ENCODE data around the gene FUT7.
"Not testable (repeated sequence)": the region's sequence is repeated elsewhere in the genome, so short reads cannot be mapped to it uniquely, and the experiment has no call there.

Gene FUT7

DNA sequence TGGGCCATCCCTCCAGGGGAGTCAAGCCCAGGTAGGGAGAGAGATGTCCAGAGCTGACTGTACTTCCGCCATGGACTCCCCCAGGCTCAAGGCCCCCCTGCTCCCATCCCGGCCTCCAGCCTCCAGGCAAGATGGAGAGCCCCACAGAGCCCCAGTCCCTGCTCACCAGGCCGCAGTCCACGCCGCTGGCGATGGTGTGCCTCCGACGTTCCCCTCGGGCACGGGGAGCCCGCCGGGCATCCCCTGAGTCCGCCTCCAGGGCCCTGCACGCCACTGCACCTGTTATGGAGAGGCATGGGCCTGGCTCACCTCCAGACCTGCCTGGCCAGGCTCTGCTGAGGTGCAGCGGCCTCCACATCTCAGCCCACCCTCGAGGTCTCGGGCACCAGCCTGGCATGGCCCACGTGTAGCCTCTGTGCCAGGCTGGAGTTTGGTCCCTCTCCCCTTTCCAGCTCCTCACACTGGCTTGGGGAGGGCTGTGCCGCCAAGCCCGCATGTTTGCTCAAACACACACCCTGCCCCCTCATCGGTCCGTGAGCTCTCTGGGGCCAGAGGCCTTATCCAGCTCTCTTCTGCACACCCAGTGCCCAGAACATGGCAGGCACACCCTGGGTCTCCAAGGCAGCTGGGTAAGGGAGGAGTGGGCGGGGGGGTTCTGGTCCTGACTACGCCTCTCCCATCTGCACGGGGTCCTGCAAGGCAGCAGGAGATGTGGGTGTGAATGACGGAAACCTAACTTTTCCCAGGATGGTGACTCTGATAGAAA lies 34.4 kb upstream of the FUT7 start:
- DNase-seq = no peak

DNA sequence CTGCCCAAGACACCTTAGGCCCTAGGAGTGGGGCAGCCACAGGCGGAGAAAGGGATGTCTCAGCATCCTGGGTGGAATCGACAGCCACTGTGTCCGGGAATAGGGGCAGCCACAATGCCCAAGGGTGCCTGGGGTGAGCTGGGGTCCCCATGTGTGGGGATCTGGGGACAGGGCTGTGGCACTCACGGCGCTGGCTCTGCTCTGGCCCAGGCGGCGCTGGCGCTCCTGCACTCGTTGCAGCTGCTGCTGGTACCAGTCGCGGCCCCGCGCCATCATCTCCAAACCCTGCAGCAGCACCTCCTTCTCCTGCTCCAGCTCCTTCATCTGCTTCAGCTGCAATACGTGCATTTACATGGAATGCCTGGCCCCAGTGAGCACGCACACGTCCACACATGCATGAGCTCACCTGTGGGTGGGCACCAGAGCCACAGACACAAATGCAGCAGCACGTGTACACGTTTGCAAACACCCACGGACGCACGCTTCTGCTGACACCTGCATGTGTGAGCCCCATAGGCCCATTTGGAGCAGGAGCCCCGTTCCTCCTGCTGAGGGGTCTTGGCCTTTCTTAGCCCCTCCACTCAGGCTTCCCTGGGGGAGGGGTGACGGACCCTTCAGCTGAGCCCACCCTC lies 33.6 kb upstream of the FUT7 start:
- no peak for DNase-seq

GRCh38 chr9:137064880-137065164 lies 32.9 kb upstream of the FUT7 start:
- no peak for DNase-seq

GRCh38 chr9:137064027-137064879 lies 32.4 kb upstream of the FUT7 start:
- peak; percentile 66 for DNase-seq

DNA sequence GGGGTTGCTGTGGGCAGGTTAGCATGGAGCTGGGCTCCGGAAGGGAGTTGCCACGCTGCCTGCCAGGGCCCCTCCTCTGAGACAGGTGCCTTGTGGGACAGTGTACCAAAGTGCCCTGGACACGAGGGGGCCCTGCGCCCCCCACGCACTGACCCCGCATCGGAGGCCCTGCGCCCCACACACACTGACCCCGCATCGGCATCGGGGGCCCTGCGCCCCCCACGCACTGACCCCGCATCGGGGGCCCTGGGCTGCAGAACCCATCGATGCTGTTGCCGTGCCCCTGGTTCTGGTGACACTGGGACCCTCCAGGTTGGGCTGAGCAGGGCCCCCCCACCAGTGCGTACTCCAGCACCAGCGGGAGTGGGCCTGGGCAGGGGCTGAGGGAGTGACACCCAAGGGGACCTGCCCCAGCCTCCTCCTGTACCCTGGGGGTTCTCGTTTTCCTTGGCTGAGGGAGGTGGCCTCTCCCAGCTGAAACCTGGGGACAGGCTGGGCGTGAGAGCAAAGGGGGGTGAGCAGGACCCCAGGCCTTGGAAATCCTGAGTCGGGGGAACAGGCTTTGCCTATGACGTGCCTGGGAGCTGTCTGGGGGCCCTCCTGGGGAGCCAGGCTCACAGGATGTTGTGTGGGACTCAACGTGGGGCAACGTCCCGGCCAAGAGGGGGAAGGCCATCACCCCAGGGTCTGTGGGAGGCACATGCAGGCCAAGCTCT lies 31.6 kb upstream of the FUT7 start:
- no peak for DNase-seq

DNA sequence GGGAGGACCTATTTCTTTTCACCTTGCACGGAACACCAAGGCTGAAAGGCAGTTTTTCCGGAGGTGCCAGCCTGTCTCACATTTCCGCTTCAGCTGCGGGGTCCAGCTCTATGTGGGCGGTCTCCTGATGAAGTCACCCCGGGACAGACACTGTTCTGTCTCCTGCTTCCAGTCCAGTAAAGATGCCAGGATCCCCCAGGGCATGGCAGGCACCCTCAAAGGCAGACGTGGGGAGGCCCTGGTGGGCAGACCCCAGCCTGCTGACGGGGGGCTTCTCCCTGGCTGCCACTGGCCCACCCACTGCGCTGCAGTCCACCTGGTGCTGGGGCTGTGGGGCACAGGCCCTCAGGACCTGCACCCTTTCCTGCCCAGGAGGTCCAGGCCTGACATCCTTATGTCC lies 30.9 kb upstream of the FUT7 start:
- not testable (repeated sequence) for DNase-seq

GRCh38 chr9:137062384-137062783 lies 30.5 kb upstream of the FUT7 start:
- no peak for DNase-seq

DNA sequence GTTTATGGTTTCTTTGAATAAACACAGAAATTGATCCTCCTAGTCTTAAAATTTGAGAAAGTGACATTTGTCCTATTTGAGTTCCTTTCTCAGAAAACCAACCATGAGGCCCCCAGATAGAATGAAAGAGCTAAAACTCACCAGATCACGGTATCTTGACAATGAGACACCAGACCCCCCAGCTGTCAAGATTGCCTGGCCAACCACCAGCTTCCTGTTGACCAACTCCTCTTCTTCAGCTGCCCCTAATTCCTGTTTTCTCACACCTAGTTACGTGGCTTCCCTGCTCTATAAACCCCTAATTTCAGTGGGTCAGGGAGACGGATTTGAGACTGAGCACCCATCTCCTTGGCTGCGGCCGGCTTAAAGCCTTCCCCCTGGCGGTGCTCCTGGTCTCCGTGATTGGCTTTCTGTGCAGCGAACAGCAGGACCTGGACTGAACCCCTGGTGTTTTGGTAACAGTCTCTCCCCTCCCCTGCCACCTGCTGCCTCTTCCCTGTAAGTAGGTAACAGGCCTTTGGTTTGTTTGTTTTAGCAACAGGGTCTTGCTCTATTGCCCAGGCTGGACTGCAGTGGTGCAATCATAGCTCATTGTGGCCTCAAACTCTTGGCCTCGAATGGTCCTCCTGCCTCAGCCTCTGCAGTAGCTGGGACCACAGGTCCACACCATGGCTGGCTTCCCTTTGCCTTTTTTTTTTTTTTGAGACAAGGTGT lies 26.8 kb upstream of the FUT7 start:
- DNase-seq = no peak

GRCh38 chr9:137057545-137057944 lies 25.7 kb upstream of the FUT7 start:
- DNase-seq = no peak

DNA sequence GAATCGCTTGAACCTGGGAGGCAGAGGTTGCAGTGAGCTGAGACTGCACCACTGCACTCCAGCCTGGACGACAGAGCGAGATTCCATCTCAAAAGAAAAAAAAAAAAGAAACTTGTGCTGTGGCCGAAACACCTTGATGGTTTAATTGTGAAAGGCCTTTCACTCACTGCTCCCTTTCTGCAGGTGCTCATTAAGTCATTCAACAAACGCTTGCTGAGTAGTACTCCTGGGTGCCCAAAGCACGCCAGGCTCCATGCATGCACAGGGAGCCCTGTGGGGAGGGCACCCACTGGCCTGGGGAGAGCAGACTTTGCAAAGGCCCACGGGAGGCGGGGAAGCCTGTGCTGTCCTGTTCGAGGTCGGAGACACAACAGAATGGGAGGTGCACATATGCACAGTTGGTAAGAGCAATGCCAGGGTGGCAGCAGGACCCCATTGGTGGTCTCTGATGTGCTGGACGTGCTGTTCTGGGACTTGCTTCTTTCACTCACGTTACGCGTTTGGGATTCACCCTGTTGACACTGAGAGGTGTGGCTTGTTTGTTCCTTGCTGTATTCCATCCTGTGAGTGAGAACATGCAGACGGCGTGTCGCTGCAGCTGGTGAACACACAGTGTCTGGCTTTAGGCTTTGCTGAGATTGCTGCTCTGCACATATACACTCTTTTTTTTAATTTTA lies 25.0 kb upstream of the FUT7 start:
- DNase-seq = no peak

- DNase-seq = no peak
These were observed 23.8 kb upstream of the FUT7 start for GRCh38 chr9:137055385-137056364.

DNA sequence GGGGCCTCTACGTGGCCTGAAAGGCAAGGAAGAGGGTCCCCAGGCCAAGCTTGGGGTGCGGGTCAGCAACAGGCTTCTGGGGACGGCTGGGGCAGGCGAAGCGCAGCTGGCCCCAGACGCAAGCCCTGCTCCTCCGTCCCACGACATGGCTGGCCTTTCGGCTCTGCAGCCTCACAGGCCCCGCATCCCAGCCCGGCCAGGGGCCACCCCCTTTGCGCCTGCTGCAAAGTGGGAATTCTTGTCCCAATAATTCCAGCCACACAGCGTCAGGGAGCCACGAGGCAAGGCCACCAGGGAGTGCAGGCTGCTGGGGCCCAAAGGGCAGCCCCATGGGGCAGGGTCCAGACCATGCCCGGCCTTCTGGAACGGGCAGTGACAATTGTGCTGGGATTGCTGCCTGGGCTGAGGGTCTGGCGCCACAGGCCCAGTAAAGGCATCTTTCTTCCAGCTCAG lies 23.1 kb upstream of the FUT7 start:
- DNase-seq = no peak

- DNase-seq = no peak
These were observed 22.4 kb upstream of the FUT7 start, which contains the start of gene ENTPD2 for GRCh38 chr9:137053944-137054931. TSS of gene ENTPD2 (minus strand) at chr9:137054061. CDS start at chr9:137053997, 64 bp downstream.

DNA sequence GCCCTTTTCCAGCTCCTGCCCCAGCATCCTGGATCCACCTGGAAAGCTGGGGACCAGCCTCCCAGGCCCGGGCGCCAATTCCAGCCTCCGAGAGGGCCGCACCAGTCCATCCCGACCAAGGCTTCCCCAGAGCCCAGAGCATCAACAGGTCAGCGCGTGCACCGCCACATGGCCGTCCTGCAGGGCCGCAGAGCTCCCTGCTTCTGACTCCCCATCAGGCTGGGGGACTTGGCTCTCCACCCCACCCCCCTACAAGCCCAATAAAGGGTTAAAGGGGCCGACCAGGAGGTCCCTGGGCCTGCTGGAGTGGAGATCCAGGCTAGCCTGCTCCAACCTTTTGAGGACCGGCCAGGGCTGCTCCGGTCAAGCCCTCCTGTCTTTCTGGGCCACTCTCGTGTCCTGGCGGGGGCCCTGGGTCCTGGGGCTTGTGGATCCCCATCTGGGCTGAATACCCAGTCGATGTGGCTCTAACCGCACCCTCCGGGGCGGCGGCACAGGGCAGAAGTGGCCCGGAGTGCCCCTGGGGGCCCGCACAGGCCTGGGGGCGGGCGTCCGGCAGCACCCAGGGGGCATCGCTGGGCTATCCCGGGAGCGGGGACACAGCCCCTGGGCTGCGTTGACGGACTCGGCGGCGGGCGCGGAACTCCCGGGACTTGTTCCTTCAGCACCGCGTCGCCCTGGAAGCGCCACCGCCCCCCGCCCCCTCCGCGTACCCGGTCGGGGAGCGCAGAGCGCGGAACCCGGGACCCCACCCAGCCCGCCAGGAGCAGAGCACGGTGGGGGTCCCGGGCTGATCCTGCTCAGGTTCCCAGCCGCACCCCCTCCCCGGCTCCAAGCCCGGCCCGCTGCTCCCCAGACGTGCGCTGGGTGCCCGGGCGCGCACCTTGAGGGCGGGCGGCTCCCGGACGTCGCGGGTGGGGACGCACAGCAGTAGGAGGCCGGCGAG lies 21.4 kb upstream of the FUT7 start:
- no peak for DNase-seq

GRCh38 chr9:137052293-137052692 lies 20.4 kb upstream of the FUT7 start:
- DNase-seq = no peak

- DNase-seq = no peak
These were observed 19.3 kb upstream of the FUT7 start for GRCh38 chr9:137051145-137051724.

GRCh38 chr9:137050570-137050969 lies 18.7 kb upstream of the FUT7 start:
- DNase-seq = no peak
